Left kidney (tissue), 2 donors: ENCODE results near the gene TMEM231. TPM values are rescaled to one million over a fixed set of nuclear protein-coding genes. Genes with fewer than 3 reads are reported as not detected.

Source experiments
- DNase-seq: peaks from one replicate; pipeline ENCODE4 v3.0.0-alpha.2; 2013
- polyA plus RNA-seq: library from polyadenylated mRNA; unstranded; fragments of 120-200 nt; gene quantifications from one replicate; pipeline ENCODE4 v1.2.1, GENCODE V29; 2013; ENCODE audit not compliant: insufficient read length

Gene TMEM231
- polyA plus RNA-seq, 1 donor: 22.1 TPM

DNA sequence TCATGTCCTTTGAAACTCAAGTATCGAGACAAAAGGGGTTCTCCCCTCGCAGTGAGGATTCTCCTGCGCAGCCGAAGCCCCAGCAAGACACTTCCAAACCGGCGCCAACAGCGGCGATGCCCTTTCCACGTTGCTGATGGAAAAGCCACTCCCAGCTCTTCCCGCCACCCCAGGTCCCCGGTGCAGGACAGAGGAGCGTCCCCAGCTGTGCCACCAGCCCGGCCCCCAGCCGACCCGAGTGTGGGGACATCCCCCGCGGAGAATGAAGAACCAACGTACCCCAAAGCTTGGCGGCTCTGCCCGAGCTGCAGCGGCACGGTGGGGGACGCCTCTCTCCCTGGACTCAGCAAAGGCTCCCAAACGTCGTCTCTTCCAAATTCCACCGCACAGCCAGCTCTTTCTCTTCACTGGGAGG lies 61.4 kb downstream of the TMEM231 start:
- DNase-seq: no peak

DNA sequence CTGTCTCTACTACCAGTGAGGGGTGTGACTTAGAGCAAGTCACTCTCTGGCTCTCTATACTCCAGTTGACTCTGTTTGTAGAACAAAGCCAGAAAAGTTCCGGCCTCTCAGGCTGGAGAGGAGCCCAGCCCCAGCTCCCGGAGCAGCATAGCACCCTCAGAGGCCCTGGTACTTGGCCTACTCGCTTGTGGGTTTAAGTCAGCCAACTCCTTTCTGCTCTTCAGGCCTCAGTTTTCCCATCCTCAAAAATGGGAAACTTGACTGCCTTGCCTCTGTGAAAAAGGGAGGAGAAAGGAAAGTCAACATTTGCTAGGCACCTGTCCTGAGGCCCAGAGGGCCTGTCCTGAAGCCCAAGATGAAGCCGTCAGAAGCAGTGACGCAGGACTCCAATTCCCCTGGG lies 61.9 kb downstream of the TMEM231 start:
- no peak for DNase-seq

DNA sequence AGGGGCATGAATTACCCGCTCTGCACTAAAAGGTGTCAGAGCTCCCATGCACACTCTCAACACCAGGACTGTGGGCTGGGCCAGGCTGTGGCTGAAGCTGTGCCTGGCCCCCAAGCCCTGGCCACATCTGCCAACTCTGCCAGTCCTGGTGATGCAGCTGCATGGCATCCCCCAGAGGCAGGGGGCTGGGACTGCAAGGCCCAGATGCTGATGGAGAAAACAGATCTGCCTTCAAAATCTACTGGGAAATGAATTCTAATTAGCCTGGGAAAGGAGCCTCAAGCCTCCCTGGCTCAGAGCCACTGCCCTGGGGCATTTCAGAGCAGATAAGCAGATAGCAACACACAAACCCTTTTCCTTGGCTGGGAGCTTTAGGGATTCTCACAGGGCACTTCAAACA lies 64.2 kb downstream of the TMEM231 start:
- no peak for DNase-seq

DNA sequence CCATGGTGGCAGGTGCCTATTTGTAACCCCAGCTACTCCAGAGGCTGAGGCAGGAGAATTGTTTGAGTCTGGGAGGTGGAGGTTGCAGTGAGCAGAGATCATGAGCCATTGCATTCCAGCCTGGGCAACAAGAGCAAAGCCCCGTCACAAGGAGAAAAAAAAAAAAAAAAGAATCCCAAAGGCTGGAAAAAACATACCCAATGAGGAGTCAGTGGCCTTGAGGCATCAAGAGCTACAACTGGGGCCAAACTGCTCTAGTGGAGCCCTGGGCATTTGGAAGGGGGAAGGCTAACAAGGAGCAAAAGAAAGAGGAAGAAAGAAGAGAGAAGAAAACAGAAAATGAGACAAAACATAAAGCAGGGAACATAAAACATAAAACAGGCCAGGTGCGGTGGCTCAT lies 67.7 kb downstream of the TMEM231 start:
- no peak for DNase-seq

Other genes starting within 250 kb of the TMEM231 start
- gene CFDP1, start 122.7 kb downstream of the TMEM231 start, polyA plus RNA-seq: 167 TPM
- 50.1 TPM for gene TMEM170A, start 91.6 kb downstream of the TMEM231 start, polyA plus RNA-seq
- 0.98 TPM for gene CHST6, start 60.8 kb downstream of the TMEM231 start, polyA plus RNA-seq
- gene CHST5, start 20.1 kb downstream of the TMEM231 start, polyA plus RNA-seq: 1.1 TPM
- 170 TPM for gene GABARAPL2, start 10.1 kb upstream of the TMEM231 start, polyA plus RNA-seq
- 60.0 TPM for gene ADAT1, start 67.0 kb upstream of the TMEM231 start, polyA plus RNA-seq
- gene KARS1, start 91.4 kb upstream of the TMEM231 start, polyA plus RNA-seq: 143 TPM
- gene TERF2IP, start 91.5 kb upstream of the TMEM231 start, polyA plus RNA-seq: 79.4 TPM
- 0.40 TPM for gene CPHXL2, start 120.8 kb upstream of the TMEM231 start, polyA plus RNA-seq
- 0.13 TPM for gene DUXB, start 145.2 kb upstream of the TMEM231 start, polyA plus RNA-seq
- not detected for gene CPHXL, start 170.2 kb upstream of the TMEM231 start, polyA plus RNA-seq